ENCODE results near the gene FAM83F. TPM values are rescaled to one million over a fixed set of nuclear protein-coding genes. Genes with fewer than 3 reads are reported as not detected.

FAM83F gene
- total RNA-seq, 1 donor from 2014 or later = 12.8 TPM

DNA sequence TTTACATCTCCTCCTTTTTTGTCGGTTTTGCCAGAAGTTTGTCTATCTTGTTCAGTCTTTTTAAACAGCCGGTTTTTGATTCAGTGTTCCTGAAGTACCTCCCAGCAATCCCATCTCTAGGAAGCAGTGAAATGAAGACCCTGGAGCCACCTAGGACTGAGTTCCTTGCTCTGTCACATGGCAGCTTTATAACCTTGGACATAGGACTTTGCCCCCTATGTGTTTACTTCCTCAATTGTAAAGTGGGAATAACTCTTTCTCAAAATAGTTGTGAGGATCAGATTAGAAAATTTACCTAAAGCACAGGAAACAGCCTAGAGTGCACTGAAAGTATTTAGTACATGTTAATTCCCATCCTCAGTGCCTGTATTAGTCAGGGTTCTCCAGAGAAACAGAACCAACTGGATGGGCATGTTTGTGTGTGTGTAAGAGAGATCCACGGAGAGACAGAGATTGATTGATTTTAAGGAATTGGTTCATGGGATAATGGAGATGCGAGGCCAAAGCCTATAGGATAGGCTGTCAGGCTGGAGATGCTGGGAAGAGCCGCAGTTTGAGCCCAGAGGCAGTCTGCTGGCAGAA, 20.0 kb downstream of the FAM83F start:
- no peak for DNase-seq (ENCODE audit: extremely low spot score in 2 of 2)
- H3K27me3 ChIP-seq = no peaks in the 10 kb centered on the region
- intact Hi-C loops (cut with DNase I) = loop anchor here (5.0 kb wide), 1 partner anchor 513 kb away; no protein-coding TSS in a partner anchor
- no peaks in the 10 kb centered on the region for H3K9me3 ChIP-seq
- peaks cover 5% of the 10 kb centered on the region for H3K4me1 ChIP-seq
- H3K4me3 ChIP-seq = no peak overlapping the region
- peak overlapping the region; percentile 17 for H3K27ac ChIP-seq
- TF ChIP-seq, protein P1, sequence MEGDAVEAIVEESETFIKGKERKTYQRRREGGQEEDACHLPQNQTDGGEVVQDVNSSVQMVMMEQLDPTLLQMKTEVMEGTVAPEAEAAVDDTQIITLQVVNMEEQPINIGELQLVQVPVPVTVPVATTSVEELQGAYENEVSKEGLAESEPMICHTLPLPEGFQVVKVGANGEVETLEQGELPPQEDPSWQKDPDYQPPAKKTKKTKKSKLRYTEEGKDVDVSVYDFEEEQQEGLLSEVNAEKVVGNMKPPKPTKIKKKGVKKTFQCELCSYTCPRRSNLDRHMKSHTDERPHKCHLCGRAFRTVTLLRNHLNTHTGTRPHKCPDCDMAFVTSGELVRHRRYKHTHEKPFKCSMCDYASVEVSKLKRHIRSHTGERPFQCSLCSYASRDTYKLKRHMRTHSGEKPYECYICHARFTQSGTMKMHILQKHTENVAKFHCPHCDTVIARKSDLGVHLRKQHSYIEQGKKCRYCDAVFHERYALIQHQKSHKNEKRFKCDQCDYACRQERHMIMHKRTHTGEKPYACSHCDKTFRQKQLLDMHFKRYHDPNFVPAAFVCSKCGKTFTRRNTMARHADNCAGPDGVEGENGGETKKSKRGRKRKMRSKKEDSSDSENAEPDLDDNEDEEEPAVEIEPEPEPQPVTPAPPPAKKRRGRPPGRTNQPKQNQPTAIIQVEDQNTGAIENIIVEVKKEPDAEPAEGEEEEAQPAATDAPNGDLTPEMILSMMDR (IDR thresholded peaks at IDR 0.05) = no peak
- TF ChIP-seq POLR2AphosphoS5 (IDR thresholded peaks at IDR 0.05; ENCODE audit: insufficient read depth in 1 of 2, low read depth in 1 of 2) = peak in 1 of 2 donors; percentile 76
- no peaks in the 10 kb centered on the region for H3K36me3 ChIP-seq

DNA sequence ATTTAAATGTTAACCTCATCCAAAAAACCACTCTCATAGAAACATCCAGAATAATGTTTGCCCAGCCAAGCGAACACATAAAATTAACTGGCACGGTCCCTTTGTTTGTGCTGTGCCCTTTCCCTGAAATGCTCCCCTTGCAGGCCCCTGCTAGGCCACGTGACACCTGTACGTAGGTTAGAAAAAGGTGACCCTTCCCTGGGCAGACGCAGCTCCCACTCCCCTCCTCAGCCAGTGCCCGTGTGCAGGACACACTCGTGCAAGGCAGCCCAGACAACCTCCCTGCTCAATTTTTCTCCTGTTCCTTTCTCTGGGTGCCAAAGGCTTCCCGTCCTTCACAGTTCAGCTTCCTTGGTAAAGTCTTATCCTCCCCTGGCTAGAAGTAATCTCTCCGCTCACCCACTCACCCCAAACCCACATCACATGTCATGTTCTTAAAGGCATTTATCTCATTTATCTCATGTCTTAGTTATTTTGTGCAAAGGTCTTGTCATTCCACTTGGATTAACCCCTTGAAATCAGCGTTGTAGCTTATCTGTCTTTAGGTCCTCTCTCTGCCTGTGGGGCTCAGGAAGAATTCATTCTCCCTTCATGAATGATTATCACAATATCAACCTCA, 20.7 kb downstream of the FAM83F start:
- Histone ChIP-seq H3K36me3 (no peaks in the 10 kb centered on the region), H3K9me3 (no peaks in the 10 kb centered on the region), H3K4me1 (no peaks in the 10 kb centered on the region), H3K4me3 (no peak overlapping the region), H3K27me3 (no peaks in the 10 kb centered on the region), H3K27ac (peak overlapping the region; percentile 17)
- TF ChIP-seq, protein P1 (IDR thresholded peaks at IDR 0.05) = no peak
- TF ChIP-seq POLR2AphosphoS5 (IDR thresholded peaks at IDR 0.05; ENCODE audit: insufficient read depth in 1 of 2, low read depth in 1 of 2) (no peak), POLR2A (IDR thresholded peaks at IDR 0.05) (no peak)
- no peak for DNase-seq (ENCODE audit: extremely low spot score in 2 of 2)
- intact Hi-C loops (cut with DNase I) = no loop called here

DNA sequence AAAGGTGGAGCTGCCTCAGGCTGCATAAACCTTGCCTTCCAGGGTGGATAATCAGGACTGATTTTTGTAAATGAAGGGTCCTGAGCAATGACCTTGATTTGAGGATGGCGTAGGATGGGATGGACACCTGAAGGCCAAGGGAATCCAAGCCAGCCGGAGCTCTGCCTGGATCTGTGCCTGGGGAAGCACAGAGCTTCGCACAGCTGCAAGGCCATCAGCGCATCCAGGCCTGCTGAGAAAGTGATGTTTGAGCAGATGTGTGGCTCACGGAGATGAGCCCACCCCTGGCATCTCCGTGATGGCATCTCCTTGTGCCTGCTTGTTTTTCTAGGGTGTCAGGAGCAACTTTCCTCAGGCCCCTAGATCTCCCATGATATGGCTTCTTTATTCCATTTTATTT, 23.3 kb downstream of the FAM83F start:
- TF ChIP-seq POLR2AphosphoS5 (IDR thresholded peaks at IDR 0.05; ENCODE audit: insufficient read depth in 1 of 2, low read depth in 1 of 2) = no peak
- TF ChIP-seq POLR2A (IDR thresholded peaks at IDR 0.05) = no peak
- TF ChIP-seq, protein P1 (IDR thresholded peaks at IDR 0.05) = no peak
- DNase-seq (ENCODE audit: extremely low spot score in 2 of 2) = no peak
- H3K4me3 ChIP-seq = no peak overlapping the region
- intact Hi-C loops (cut with DNase I) = no loop called here
- H3K4me1 ChIP-seq = peaks cover 9% of the 10 kb centered on the region
- no peaks in the 10 kb centered on the region for H3K36me3 ChIP-seq
- no peaks in the 10 kb centered on the region for H3K9me3 ChIP-seq
- H3K27ac ChIP-seq = no peak overlapping the region
- H3K27me3 ChIP-seq = no peaks in the 10 kb centered on the region

DNA sequence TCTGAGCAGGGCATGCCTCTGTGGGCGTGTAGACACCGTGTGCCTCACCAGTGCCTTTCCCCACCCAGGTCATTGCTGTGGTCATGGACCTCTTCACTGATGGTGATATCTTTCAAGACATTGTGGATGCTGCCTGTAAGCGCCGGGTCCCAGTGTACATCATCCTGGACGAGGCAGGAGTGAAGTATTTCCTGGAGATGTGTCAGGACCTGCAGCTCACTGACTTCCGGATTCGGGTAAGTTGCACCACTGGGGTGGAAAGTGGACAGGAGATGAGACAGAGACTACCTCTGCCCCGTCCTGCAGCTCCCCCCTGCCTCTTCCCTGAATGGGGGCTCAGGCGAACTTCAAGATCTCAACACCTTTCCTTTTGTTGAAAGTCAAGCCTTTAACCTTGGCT, 24.3 kb downstream of the FAM83F start:
- DNase-seq (ENCODE audit: extremely low spot score in 2 of 2) = no peak
- H3K4me3 ChIP-seq = no peak overlapping the region
- H3K9me3 ChIP-seq = no peaks in the 10 kb centered on the region
- no peaks in the 10 kb centered on the region for H3K36me3 ChIP-seq
- H3K27me3 ChIP-seq = no peaks in the 10 kb centered on the region
- H3K4me1 ChIP-seq = peaks cover 11% of the 10 kb centered on the region
- intact Hi-C loops (cut with DNase I) = no loop called here
- TF ChIP-seq, protein P1 (IDR thresholded peaks at IDR 0.05) = no peak
- no peak for TF ChIP-seq POLR2AphosphoS5 (IDR thresholded peaks at IDR 0.05; ENCODE audit: insufficient read depth in 1 of 2, low read depth in 1 of 2)
- TF ChIP-seq POLR2A (IDR thresholded peaks at IDR 0.05) = no peak
- no peak overlapping the region for H3K27ac ChIP-seq

DNA sequence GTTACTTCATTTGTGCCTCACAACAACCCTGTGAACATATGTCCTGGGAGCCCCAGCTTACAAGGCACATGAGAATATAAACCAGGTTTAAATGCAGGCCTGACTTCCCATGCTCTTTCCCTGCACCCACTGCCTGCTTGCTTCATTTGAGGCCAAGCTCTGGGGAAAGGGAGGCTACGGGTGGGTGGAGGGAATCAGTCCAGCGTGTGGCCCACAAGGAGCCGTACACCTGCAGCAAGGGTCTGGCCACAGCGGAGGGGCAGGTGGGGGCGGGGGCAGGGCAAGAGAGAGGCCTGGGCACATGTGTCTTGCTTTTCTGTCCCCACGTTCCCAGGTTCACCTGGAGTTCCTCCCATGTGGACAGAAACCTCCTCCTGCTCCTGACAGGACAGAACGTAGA, 26.2 kb downstream of the FAM83F start:
- Histone ChIP-seq H3K9me3 (no peaks in the 10 kb centered on the region), H3K27ac (no peak overlapping the region), H3K4me3 (no peak overlapping the region), H3K4me1 (peaks cover 22% of the 10 kb centered on the region), H3K36me3 (no peaks in the 10 kb centered on the region), H3K27me3 (no peaks in the 10 kb centered on the region)
- intact Hi-C loops (cut with DNase I) = loop anchor here (5.0 kb wide), 1 partner anchor 479 kb away; no protein-coding TSS in a partner anchor
- DNase-seq (ENCODE audit: extremely low spot score in 2 of 2) = no peak
- TF ChIP-seq POLR2AphosphoS5 (IDR thresholded peaks at IDR 0.05; ENCODE audit: insufficient read depth in 1 of 2, low read depth in 1 of 2) (no peak), POLR2A (IDR thresholded peaks at IDR 0.05) (no peak)
- TF ChIP-seq, protein P1 (IDR thresholded peaks at IDR 0.05) = no peak

Measured in vagina (tissue), 2 donors.